ENCODE data around the gene EGLN1. TPM values are rescaled to one million over a fixed set of nuclear protein-coding genes. Genes with fewer than 3 reads are reported as not detected.

EGLN1 gene
- total RNA-seq, 2 donors from 2014 or later: 13.5 to 17.2 TPM

- DNase-seq (no peak), ATAC-seq (no peak)
- Mint-ChIP-seq H3K4me1 (peaks cover 26% of the 10 kb centered on the region), H3K36me3 (ENCODE audit: low read depth) (no peaks in the 10 kb centered on the region), H3K27ac (no peak overlapping the region), H3K27me3 (no peaks in the 10 kb centered on the region), H3K4me3 (no peak overlapping the region)
- H3K9me3 ChIP-seq (ENCODE audit: control insufficient read depth, low read length, poor library complexity, severe bottlenecking): no peaks in the 10 kb centered on the region
Measured at GRCh38 chr1:231384696-231385415, 37.2 kb downstream of the EGLN1 start.

DNA sequence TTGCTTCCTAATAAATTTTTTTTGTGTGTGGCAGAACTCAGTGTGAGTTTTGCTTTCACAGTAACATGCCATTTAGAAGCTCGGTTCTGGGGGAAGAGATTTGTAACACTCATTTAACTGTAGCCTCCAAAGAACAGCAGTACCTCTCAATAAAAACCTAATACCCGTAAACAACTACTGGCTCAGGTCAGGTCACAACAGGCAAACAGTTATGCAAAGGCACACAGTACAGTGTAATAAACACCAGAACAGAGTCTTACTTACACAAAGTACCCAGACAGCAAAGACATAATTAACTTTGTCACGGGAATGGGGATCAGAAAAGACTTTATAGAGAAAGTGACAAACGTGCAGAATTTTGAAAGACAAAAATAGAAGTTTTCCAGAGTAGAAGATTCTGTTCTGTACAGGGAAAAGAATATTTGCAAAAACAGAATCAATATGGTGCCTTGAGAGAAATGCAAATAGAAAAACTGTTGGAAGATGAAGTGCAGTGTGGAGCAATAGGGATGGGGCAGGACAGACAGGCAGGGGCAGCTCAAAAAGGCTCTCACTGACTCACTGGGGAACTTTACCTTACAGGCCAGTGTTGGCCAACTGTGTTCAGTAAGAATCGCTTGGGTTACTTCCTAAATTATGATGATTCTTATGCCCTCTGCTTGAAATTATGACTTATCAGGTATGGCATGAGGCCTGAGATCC is 38.8 kb downstream of the EGLN1 start:
- Mint-ChIP-seq H3K27ac (no peak overlapping the region), H3K4me1 (peaks cover 33% of the 10 kb centered on the region), H3K27me3 (no peaks in the 10 kb centered on the region), H3K4me3 (no peak overlapping the region), H3K36me3 (ENCODE audit: low read depth) (no peaks in the 10 kb centered on the region)
- DNase-seq (no peak), ATAC-seq (no peak)
- no peaks in the 10 kb centered on the region for H3K9me3 ChIP-seq (ENCODE audit: control insufficient read depth, low read length, poor library complexity, severe bottlenecking)

GRCh38 chr1:231382426-231382825 is 39.7 kb downstream of the EGLN1 start:
- ATAC-seq (no peak), DNase-seq (no peak)
- H3K4me3 Mint-ChIP-seq: no peak overlapping the region
- H3K4me1 Mint-ChIP-seq: peaks cover 32% of the 10 kb centered on the region
- H3K9me3 ChIP-seq (ENCODE audit: control insufficient read depth, low read length, poor library complexity, severe bottlenecking): no peaks in the 10 kb centered on the region
- no peaks in the 10 kb centered on the region for H3K36me3 Mint-ChIP-seq (ENCODE audit: low read depth)
- H3K27ac Mint-ChIP-seq: no peak overlapping the region
- no peaks in the 10 kb centered on the region for H3K27me3 Mint-ChIP-seq

DNA sequence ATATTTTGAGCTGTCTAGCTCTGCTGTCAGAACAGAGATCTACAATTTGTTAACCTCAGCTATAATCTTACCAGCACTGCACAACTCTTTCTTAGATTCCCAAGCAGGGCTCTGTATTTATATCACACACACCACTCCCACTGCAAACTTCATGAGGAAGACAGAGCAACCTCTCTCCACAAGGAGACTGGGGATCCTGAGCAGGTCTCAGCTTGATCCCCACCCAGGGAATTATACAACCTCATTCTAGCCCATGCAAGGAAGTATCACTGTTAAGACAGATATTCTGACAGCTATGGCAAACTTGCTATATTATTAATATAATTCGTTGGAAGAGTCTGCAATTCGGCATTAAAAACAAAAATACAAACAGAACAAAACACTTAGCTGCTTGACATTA is 40.4 kb downstream of the EGLN1 start:
- no peak overlapping the region for H3K4me3 Mint-ChIP-seq
- DNase-seq (no peak), ATAC-seq (no peak)
- H3K27me3 Mint-ChIP-seq: no peaks in the 10 kb centered on the region
- no peak overlapping the region for H3K27ac Mint-ChIP-seq
- no peaks in the 10 kb centered on the region for H3K36me3 Mint-ChIP-seq (ENCODE audit: low read depth)
- H3K9me3 ChIP-seq (ENCODE audit: control insufficient read depth, low read length, poor library complexity, severe bottlenecking): no peaks in the 10 kb centered on the region
- peaks cover 35% of the 10 kb centered on the region for H3K4me1 Mint-ChIP-seq

GRCh38 chr1:231376875-231377549 is 45.1 kb downstream of the EGLN1 start:
- Mint-ChIP-seq H3K4me3 (peak overlapping the region; percentile 31), H3K4me1 (peaks cover 38% of the 10 kb centered on the region), H3K36me3 (ENCODE audit: low read depth) (no peaks in the 10 kb centered on the region), H3K27me3 (no peaks in the 10 kb centered on the region), H3K27ac (peak overlapping the region; percentile 92)
- no peak for DNase-seq
- ATAC-seq: peak; percentile 45
- no peaks in the 10 kb centered on the region for H3K9me3 ChIP-seq (ENCODE audit: control insufficient read depth, low read length, poor library complexity, severe bottlenecking)

DNA sequence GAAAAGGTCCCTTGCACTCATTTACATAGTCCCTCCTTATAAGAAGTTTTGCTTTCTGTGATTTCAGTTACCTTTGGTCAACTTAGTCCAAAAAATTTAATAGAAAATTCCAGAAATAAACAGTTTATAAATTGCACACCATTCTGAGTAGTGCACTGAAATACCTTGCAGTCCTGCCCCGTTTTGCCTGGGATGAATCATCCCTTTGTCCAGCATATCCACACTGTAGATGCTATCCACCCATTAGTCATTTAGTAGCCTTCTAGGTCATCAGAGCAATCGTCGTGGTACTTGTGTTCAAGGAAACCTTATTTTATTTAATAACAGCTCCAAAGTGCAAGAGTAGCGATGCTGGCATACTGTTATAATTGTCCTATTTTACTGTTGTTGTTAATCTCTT is 46.0 kb downstream of the EGLN1 start:
- H3K27ac Mint-ChIP-seq: peak overlapping the region; percentile 92
- no peak for ATAC-seq

DNA sequence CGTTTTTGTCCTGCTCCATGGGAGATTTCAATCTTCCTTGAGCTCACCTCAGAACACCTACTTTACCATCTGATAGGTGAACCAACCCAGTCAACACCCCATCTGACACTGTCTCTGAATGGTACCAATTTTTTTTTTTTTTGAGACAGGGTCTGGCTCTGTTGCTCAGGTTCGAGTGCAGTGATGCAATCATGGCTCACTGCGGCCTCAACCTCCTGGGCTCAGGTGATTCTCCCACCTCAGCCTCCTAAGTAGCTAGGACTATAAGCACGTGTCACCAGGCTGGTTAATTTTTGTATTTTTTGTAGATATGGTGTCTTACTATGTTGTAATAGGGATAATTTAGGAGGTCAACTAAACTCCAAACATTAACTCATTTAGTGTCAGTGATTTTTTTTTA is 47.7 kb downstream of the EGLN1 start:
- DNase-seq: no peak
- Mint-ChIP-seq H3K27ac (no peak overlapping the region), H3K27me3 (no peaks in the 10 kb centered on the region), H3K36me3 (ENCODE audit: low read depth) (no peaks in the 10 kb centered on the region), H3K4me3 (no peak overlapping the region), H3K4me1 (peaks cover 30% of the 10 kb centered on the region)
- ATAC-seq: no peak
- no peaks in the 10 kb centered on the region for H3K9me3 ChIP-seq (ENCODE audit: control insufficient read depth, low read length, poor library complexity, severe bottlenecking)

More for the DNA sequence above, 46.0 kb downstream of the EGLN1 start:
- no peaks in the 10 kb centered on the region for H3K9me3 ChIP-seq (ENCODE audit: control insufficient read depth, low read length, poor library complexity, severe bottlenecking)
- Mint-ChIP-seq H3K4me1 (peaks cover 35% of the 10 kb centered on the region), H3K4me3 (no peak overlapping the region), H3K27me3 (no peaks in the 10 kb centered on the region), H3K36me3 (ENCODE audit: low read depth) (no peaks in the 10 kb centered on the region)
- no peak for DNase-seq

GRCh38 chr1:231372501-231372900 is 49.6 kb downstream of the EGLN1 start:
- Mint-ChIP-seq H3K4me3 (no peak overlapping the region), H3K27ac (no peak overlapping the region), H3K36me3 (ENCODE audit: low read depth) (peaks cover 2% of the 10 kb centered on the region), H3K27me3 (no peaks in the 10 kb centered on the region), H3K4me1 (peaks cover 19% of the 10 kb centered on the region)
- ATAC-seq: no peak
- no peak for DNase-seq
- no peaks in the 10 kb centered on the region for H3K9me3 ChIP-seq (ENCODE audit: control insufficient read depth, low read length, poor library complexity, severe bottlenecking)

GRCh38 chr1:231369282-231369681 is 52.8 kb downstream of the EGLN1 start:
- no peak for DNase-seq
- H3K9me3 ChIP-seq (ENCODE audit: control insufficient read depth, low read length, poor library complexity, severe bottlenecking): no peaks in the 10 kb centered on the region
- no peak for ATAC-seq
- H3K27me3 Mint-ChIP-seq: no peaks in the 10 kb centered on the region
- H3K36me3 Mint-ChIP-seq (ENCODE audit: low read depth): peaks cover 6% of the 10 kb centered on the region
- H3K4me1 Mint-ChIP-seq: peaks cover 10% of the 10 kb centered on the region
- peak overlapping the region; percentile 88 for H3K27ac Mint-ChIP-seq
- H3K4me3 Mint-ChIP-seq: no peak overlapping the region

DNA sequence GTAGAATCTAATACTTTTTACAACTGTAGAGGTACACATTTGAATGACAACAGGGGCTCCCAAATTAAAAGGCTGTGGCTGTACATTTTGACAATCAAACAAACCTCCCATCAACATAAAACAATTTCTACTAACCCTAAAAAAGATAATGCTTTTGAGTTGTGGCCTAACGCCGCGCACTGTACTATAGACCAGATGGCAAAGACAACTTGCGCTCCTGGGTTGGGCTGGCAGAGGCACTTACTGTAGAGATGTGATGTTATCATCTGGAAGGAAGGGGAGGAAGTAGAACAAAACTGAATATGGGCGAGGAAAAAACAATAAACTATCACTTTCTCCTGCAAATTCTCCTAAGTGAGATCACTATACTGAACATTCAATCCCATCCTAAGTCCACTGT is 57.9 kb downstream of the EGLN1 start:
- H3K9me3 ChIP-seq (ENCODE audit: control insufficient read depth, low read length, poor library complexity, severe bottlenecking): no peaks in the 10 kb centered on the region
- Mint-ChIP-seq H3K4me3 (peak overlapping the region; percentile 33), H3K4me1 (peaks cover 14% of the 10 kb centered on the region), H3K27ac (peak overlapping the region; percentile 49), H3K36me3 (ENCODE audit: low read depth) (peaks cover 6% of the 10 kb centered on the region), H3K27me3 (no peaks in the 10 kb centered on the region)
- ATAC-seq (no peak), DNase-seq (no peak)

DNA sequence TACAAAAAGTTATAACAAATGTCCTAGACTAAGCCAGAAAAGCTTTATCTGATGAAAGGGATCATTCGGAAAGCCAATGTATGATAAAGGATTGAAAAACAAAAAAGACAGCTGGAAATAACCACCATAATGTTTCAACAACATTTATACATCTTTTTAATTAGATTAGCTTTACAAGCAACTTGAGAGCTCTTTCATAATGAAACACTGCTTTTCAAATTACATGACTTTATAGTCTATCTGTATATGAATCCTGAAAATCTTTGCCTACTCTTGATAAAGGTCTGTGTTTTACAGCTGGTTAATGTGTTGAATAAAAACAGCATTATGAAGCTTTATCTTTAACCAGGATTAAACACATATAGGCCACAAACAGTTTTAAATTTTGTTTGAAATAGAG is 58.5 kb downstream of the EGLN1 start:
- Mint-ChIP-seq H3K4me3 (no peak overlapping the region), H3K27ac (peak overlapping the region; percentile 49), H3K27me3 (no peaks in the 10 kb centered on the region), H3K4me1 (peaks cover 12% of the 10 kb centered on the region), H3K36me3 (ENCODE audit: low read depth) (peaks cover 6% of the 10 kb centered on the region)
- no peak for DNase-seq
- H3K9me3 ChIP-seq (ENCODE audit: control insufficient read depth, low read length, poor library complexity, severe bottlenecking): no peaks in the 10 kb centered on the region
- ATAC-seq: no peak

DNA sequence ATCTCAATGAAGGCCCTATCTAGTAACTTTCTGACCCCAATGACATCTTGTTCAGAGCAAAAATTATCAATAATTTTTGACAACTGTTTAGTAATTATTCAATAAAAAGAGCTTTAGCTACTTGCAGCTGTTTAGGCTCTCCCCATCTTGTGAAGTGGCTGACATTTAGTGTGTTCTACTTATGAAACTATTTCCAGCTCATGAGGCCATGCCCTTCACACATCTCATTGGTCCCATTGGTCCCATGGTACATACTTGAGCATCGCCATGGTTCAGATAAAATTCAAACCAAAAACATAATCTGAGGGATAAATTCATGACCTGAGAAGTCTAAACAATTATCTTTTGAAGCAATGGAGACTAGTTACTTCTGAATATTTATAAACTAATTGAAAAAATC is 59.8 kb downstream of the EGLN1 start:
- ATAC-seq (no peak), DNase-seq (no peak)
- Mint-ChIP-seq H3K27me3 (no peaks in the 10 kb centered on the region), H3K27ac (peak overlapping the region; percentile 49), H3K4me3 (no peak overlapping the region), H3K4me1 (peaks cover 18% of the 10 kb centered on the region), H3K36me3 (ENCODE audit: low read depth) (peaks cover 3% of the 10 kb centered on the region)
- H3K9me3 ChIP-seq (ENCODE audit: control insufficient read depth, low read length, poor library complexity, severe bottlenecking): no peaks in the 10 kb centered on the region

DNA sequence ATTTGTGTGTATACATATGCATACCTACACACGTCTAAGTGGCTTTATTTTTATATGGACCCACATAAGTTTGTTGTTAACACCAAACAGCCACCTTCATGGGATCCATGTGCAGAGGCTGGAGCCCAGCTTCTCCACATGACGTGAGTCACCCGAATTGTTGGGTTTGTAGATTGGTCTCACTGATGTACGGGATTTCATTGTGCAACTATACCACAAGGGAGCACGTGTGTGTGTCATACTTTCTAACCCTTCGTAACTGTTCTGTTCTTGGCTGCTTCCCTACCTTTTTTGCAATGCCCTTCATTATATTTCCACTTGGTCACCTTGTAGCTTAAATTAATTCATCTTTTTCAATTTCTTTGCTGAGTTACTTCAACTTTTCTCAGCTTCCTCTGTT is 63.0 kb downstream of the EGLN1 start:
- no peak overlapping the region for H3K4me3 Mint-ChIP-seq
- H3K27me3 Mint-ChIP-seq: no peaks in the 10 kb centered on the region
- H3K9me3 ChIP-seq (ENCODE audit: control insufficient read depth, low read length, poor library complexity, severe bottlenecking): no peaks in the 10 kb centered on the region
- H3K36me3 Mint-ChIP-seq (ENCODE audit: low read depth): no peaks in the 10 kb centered on the region
- H3K4me1 Mint-ChIP-seq: peaks cover 18% of the 10 kb centered on the region
- H3K27ac Mint-ChIP-seq: peak overlapping the region; percentile 65
- no peak for DNase-seq
- ATAC-seq: no peak
